ENCODE results near the gene SMCO2. TPM values are rescaled to one million over a fixed set of nuclear protein-coding genes. Genes with fewer than 3 reads are reported as not detected.

Gene SMCO2
- total RNA-seq, 2 experiments from 2014 or later = 0.19 TPM; not detected in 1

GRCh38 chr12:27550653-27550975, 104.1 kb downstream of the SMCO2 start:
- no peak for DNase-seq
- peaks cover 6% of the 10 kb centered on the region for H3K27me3 Mint-ChIP-seq
- ChIA-PET POLR2A (no interaction called here), CTCF (no interaction called here)
- intact Hi-C loops (cut with micrococcal nuclease) = loop anchor here (5.0 kb wide), 1 partner anchor 88 kb away; no protein-coding TSS in a partner anchor
- no peak overlapping the region for H3K4me3 Mint-ChIP-seq
- peaks cover 11% of the 10 kb centered on the region for H3K4me1 Mint-ChIP-seq (ENCODE audit: low read depth)
- H3K9me3 Mint-ChIP-seq = no peaks in the 10 kb centered on the region
- no peak overlapping the region for H3K27ac Mint-ChIP-seq
- no peaks in the 10 kb centered on the region for H3K36me3 Mint-ChIP-seq

GRCh38 chr12:27551172-27551840, 104.8 kb downstream of the SMCO2 start:
- Mint-ChIP-seq H3K4me1 (ENCODE audit: low read depth) (peaks cover 16% of the 10 kb centered on the region), H3K4me3 (no peak overlapping the region), H3K27ac (no peak overlapping the region), H3K36me3 (no peaks in the 10 kb centered on the region), H3K9me3 (no peaks in the 10 kb centered on the region), H3K27me3 (peaks cover 6% of the 10 kb centered on the region)
- no peak for DNase-seq
- intact Hi-C loops (cut with micrococcal nuclease) = loop anchor here (5.0 kb wide), 1 partner anchor 89 kb away; no protein-coding TSS in a partner anchor
- ChIA-PET POLR2A (no interaction called here), CTCF (no interaction called here)

Other genes starting within 250 kb of the SMCO2 start
- gene STK38L, start 202.4 kb upstream of the SMCO2 start, total RNA-seq = 10 to 100 TPM; 25.1 to 25.2 TPM
- 10 to 100 TPM; 14.9 to 15.2 TPM for gene BMAL2, start 113.9 kb upstream of the SMCO2 start, total RNA-seq
- gene PPFIBP1, start 77.5 kb downstream of the SMCO2 start, total RNA-seq = 10 to 100 TPM; 14.1 to 14.9 TPM
- under 1 TPM in 1 of 2 experiments, not detected in 1; 0.22 TPM for gene REP15, start 249.7 kb downstream of the SMCO2 start, total RNA-seq

All from activated CD4-positive, alpha-beta memory T cell treated with anti-CD3 and anti-CD28 coated beads for 36 hours (primary cell).